OCI-LY1 (cell line): ENCODE measurements around the gene JOSD1.

Experiments used
- CTCF ChIP-seq: fragments of 200-600 bp; sonication (generic), shearing (Covaris generic); IDR thresholded peaks from 2 replicates; pipeline ENCODE4 v1.5.1; 2017; ENCODE audit warnings: mild to moderate bottlenecking, antibody characterized with exemption, low read length, moderate library complexity, mixed read lengths
- EZH2 ChIP-seq: fragments of 200-600 bp; sonication (generic), shearing (Covaris generic); IDR thresholded peaks from 2 replicates; pipeline ENCODE4 v1.8.0; 2017; ENCODE audit warnings: borderline replicate concordance, mixed run types, mild to moderate bottlenecking, antibody characterized with exemption, low read length, moderate library complexity, mixed read lengths

GRCh38 chr22:38739300-38740055 lies 38.7 kb upstream of the JOSD1 start:
- TF ChIP-seq EZH2, result no peak
- TF ChIP-seq CTCF, result no peak
